Measurements from ENCODE around the gene CNOT8.

Gene CNOT8

DNA sequence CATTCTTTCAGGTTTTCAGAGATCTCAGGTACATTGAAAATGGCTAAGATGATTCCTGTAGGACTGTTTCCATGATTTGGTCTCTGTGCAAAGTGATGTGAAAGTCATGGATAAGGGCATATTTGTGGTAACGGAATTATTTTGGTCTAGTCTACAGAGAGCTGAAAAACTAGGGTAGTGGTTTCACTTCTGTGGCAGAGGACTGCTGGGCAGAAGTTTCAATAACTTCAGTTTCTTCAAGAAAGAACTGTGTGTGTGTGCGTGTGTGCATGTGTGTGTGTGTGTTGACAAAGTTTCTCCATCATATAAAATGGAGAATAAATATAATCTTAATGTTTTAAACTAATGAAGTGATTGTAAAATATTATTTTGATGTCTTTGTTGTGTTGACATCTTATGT, 4.3 kb downstream of the CNOT8 start:
- H3K9me3 ChIP-seq (ENCODE audit: insufficient read depth, low read length, severe bottlenecking), result no peaks in the 10 kb centered on the region
- H3K9ac ChIP-seq (ENCODE audit: low read depth, low read length), result no peak overlapping the region
- H4K20me1 ChIP-seq (ENCODE audit: insufficient read depth, low read length), result peaks cover 51% of the 10 kb centered on the region
- H3K4me3 ChIP-seq (ENCODE audit: low read depth in 1 of 2, low read length in 2 of 2), result no peak overlapping the region
- peaks cover 50% of the 10 kb centered on the region for H3K36me3 ChIP-seq (ENCODE audit: insufficient read depth, low read length)
- H3K4me1 ChIP-seq (ENCODE audit: insufficient read depth, low read length), result peaks cover 29% of the 10 kb centered on the region
- H3K27me3 ChIP-seq (ENCODE audit: insufficient read depth, low read length, poor library complexity), result no peaks in the 10 kb centered on the region
- TF ChIP-seq, protein P1, sequence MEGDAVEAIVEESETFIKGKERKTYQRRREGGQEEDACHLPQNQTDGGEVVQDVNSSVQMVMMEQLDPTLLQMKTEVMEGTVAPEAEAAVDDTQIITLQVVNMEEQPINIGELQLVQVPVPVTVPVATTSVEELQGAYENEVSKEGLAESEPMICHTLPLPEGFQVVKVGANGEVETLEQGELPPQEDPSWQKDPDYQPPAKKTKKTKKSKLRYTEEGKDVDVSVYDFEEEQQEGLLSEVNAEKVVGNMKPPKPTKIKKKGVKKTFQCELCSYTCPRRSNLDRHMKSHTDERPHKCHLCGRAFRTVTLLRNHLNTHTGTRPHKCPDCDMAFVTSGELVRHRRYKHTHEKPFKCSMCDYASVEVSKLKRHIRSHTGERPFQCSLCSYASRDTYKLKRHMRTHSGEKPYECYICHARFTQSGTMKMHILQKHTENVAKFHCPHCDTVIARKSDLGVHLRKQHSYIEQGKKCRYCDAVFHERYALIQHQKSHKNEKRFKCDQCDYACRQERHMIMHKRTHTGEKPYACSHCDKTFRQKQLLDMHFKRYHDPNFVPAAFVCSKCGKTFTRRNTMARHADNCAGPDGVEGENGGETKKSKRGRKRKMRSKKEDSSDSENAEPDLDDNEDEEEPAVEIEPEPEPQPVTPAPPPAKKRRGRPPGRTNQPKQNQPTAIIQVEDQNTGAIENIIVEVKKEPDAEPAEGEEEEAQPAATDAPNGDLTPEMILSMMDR (IDR thresholded peaks at IDR 0.05; ENCODE audit: borderline replicate concordance, extremely low read depth, low read length, poor library complexity, severe bottlenecking), result no peak
- TF ChIP-seq EZH2 (IDR thresholded peaks at IDR 0.05; ENCODE audit: borderline replicate concordance, low read depth, low read length, severe bottlenecking), result no peak
- ATAC-seq (ENCODE audit: insufficient read depth, low read depth) (no peak), DNase-seq (no peak)
- H3K27ac ChIP-seq (ENCODE audit: low read length), result no peak overlapping the region
- no peak overlapping the region for H3K4me2 ChIP-seq (ENCODE audit: insufficient read depth, low read length)
- H3K79me2 ChIP-seq (ENCODE audit: insufficient read depth, low read length), result peaks cover 89% of the 10 kb centered on the region
- H2AFZ ChIP-seq (ENCODE audit: low read depth, low read length), result no peak overlapping the region

DNA sequence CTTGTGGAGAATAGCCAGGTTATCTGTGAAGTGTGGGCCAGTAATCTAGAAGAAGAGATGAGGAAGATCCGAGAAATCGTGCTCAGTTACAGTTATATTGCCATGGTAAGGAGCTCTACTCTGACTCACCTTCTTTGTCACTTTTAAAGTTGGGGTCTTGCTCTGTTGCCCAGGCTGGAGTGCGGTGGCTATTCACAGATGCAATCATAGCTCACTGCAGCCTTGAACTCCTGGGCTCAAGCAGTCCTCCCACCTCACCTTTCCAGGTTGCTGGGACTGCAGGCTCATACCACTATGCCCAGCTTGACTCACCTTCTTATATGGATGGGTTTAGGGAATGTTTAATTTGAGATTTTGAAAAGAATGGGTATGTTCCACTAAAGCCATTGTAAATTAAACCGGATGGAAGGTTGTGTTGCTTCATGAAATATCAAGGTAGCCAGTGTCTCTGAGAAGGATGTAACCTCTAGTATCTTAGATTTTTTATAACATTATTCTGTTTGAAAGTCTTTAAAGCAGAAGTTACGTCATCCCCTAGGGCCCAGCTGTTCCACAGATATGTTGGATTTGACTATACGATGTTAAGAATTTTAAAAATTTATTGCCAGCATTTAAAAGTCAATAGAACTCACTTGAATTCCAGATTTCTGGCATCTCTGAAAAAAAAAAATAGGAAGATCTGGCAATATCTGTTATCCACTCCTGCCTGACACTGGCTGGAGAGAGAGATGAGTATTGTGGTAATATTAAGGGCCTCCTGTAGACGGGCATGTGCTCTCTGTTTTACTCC, 5.1 kb downstream of the CNOT8 start:
- no peak for TF ChIP-seq EZH2 (IDR thresholded peaks at IDR 0.05; ENCODE audit: borderline replicate concordance, low read depth, low read length, severe bottlenecking)
- TF ChIP-seq, protein P1 (IDR thresholded peaks at IDR 0.05; ENCODE audit: borderline replicate concordance, extremely low read depth, low read length, poor library complexity, severe bottlenecking), result no peak
- Histone ChIP-seq H3K4me1 (ENCODE audit: insufficient read depth, low read length) (peaks cover 29% of the 10 kb centered on the region), H3K27me3 (ENCODE audit: insufficient read depth, low read length, poor library complexity) (no peaks in the 10 kb centered on the region), H3K4me3 (ENCODE audit: low read depth in 1 of 2, low read length in 2 of 2) (no peak overlapping the region), H3K79me2 (ENCODE audit: insufficient read depth, low read length) (peaks cover 90% of the 10 kb centered on the region), H3K9me3 (ENCODE audit: insufficient read depth, low read length, severe bottlenecking) (no peaks in the 10 kb centered on the region), H3K4me2 (ENCODE audit: insufficient read depth, low read length) (peak overlapping the region; percentile 18; the same call in 1 of the 2 replicates), H3K27ac (ENCODE audit: low read length) (no peak overlapping the region), H3K9ac (ENCODE audit: low read depth, low read length) (no peak overlapping the region), H3K36me3 (ENCODE audit: insufficient read depth, low read length) (peaks cover 52% of the 10 kb centered on the region), H4K20me1 (ENCODE audit: insufficient read depth, low read length) (peaks cover 52% of the 10 kb centered on the region), H2AFZ (ENCODE audit: low read depth, low read length) (no peak overlapping the region)
- DNase-seq (no peak), ATAC-seq (ENCODE audit: insufficient read depth, low read depth) (no peak)

DNA sequence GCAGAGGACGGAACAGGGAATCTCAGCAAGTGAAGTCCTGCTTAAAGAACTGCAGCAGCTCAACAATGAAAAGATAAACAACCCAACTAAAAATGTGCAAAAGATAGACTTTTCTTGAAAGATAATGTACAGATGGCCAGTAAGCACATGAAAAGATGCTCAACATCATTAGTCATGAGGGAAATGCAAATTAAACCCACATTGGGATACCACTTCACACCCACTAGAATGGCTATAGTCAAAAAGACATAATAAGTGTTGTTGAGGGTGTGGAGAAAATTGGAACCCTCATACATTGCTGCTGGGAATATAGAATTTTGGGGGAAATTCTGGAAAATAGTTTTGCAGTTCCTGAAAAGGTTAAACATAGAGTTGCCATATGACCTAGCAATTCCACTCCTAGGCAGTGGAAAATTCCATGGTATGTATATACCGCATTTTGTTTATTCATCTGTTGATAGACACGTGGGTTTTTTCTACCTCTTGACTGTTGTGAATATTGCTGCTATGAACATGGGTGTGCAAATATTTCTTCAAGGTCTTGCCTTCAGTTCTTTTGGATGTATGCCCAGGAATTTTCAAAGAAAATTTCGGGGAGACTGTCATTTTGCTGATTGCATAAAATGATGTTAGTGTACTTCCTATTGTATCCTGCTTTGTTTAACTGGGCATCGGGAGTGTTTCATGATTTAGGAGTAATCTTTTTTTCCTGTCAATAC, 7.2 kb downstream of the CNOT8 start:
- Histone ChIP-seq H3K4me2 (ENCODE audit: insufficient read depth, low read length) (no peak overlapping the region), H3K27ac (ENCODE audit: low read length) (no peak overlapping the region), H3K79me2 (ENCODE audit: insufficient read depth, low read length) (peaks cover 79% of the 10 kb centered on the region), H3K9ac (ENCODE audit: low read depth, low read length) (no peak overlapping the region), H3K4me1 (ENCODE audit: insufficient read depth, low read length) (peaks cover 15% of the 10 kb centered on the region), H4K20me1 (ENCODE audit: insufficient read depth, low read length) (peaks cover 43% of the 10 kb centered on the region), H3K27me3 (ENCODE audit: insufficient read depth, low read length, poor library complexity) (no peaks in the 10 kb centered on the region), H3K36me3 (ENCODE audit: insufficient read depth, low read length) (peaks cover 70% of the 10 kb centered on the region), H3K9me3 (ENCODE audit: insufficient read depth, low read length, severe bottlenecking) (no peaks in the 10 kb centered on the region), H3K4me3 (ENCODE audit: low read depth in 1 of 2, low read length in 2 of 2) (no peak overlapping the region), H2AFZ (ENCODE audit: low read depth, low read length) (no peak overlapping the region)
- ATAC-seq (ENCODE audit: insufficient read depth, low read depth), result no peak
- TF ChIP-seq, protein P1 (IDR thresholded peaks at IDR 0.05; ENCODE audit: borderline replicate concordance, extremely low read depth, low read length, poor library complexity, severe bottlenecking), result no peak
- TF ChIP-seq EZH2 (IDR thresholded peaks at IDR 0.05; ENCODE audit: borderline replicate concordance, low read depth, low read length, severe bottlenecking), result no peak
- no peak for DNase-seq

Measured in DND-41 (cell line).